ENCODE data around the gene GAPVD1. TPM values are rescaled to one million over a fixed set of nuclear protein-coding genes. Genes with fewer than 3 reads are reported as not detected.

Gene GAPVD1
- total RNA-seq, 3 donors from 2014 or later = 49.3 to 77.0 (median 72.7) TPM

DNA sequence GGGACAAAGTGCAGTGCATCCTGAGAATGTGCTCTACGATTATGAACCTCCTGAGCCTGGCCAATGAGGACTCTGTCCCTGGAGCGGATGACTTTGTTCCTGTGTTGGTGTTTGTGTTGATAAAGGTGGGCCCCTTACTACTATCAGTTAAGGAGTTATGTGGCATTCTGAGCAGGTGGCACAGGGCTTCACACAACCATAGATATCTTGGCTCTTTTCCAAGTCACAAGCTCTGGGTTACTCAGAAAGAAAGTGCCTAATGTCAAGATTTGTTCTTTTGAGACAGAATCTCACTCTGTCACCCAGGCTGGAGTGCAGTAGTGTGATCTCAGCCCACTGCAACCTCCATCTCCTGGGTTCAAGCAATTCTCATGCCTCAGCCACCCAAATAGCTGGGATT lies 99.0 kb downstream of the GAPVD1 start:
- no peaks in the 10 kb centered on the region for H3K27me3 ChIP-seq
- no peaks in the 10 kb centered on the region for H3K9me3 ChIP-seq
- TF ChIP-seq POLR2AphosphoS5 (IDR thresholded peaks at IDR 0.05) (no peak), POLR2A (IDR thresholded peaks at IDR 0.05) (no peak)
- TF ChIP-seq, protein P1, sequence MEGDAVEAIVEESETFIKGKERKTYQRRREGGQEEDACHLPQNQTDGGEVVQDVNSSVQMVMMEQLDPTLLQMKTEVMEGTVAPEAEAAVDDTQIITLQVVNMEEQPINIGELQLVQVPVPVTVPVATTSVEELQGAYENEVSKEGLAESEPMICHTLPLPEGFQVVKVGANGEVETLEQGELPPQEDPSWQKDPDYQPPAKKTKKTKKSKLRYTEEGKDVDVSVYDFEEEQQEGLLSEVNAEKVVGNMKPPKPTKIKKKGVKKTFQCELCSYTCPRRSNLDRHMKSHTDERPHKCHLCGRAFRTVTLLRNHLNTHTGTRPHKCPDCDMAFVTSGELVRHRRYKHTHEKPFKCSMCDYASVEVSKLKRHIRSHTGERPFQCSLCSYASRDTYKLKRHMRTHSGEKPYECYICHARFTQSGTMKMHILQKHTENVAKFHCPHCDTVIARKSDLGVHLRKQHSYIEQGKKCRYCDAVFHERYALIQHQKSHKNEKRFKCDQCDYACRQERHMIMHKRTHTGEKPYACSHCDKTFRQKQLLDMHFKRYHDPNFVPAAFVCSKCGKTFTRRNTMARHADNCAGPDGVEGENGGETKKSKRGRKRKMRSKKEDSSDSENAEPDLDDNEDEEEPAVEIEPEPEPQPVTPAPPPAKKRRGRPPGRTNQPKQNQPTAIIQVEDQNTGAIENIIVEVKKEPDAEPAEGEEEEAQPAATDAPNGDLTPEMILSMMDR (IDR thresholded peaks at IDR 0.05) = no peak
- no peak for DNase-seq (ENCODE audit: low spot score in 2 of 2)
- intact Hi-C loops (cut with DNase I; ENCODE audit: low total_unique reads) = loop anchor here (2.0 kb wide), 1 partner anchor 46 kb away; no protein-coding TSS in a partner anchor
- H3K36me3 ChIP-seq = peaks cover 3% of the 10 kb centered on the region
- H3K4me1 ChIP-seq = no peaks in the 10 kb centered on the region
- no peak overlapping the region for H3K4me3 ChIP-seq
- H3K27ac ChIP-seq = no peak overlapping the region

DNA sequence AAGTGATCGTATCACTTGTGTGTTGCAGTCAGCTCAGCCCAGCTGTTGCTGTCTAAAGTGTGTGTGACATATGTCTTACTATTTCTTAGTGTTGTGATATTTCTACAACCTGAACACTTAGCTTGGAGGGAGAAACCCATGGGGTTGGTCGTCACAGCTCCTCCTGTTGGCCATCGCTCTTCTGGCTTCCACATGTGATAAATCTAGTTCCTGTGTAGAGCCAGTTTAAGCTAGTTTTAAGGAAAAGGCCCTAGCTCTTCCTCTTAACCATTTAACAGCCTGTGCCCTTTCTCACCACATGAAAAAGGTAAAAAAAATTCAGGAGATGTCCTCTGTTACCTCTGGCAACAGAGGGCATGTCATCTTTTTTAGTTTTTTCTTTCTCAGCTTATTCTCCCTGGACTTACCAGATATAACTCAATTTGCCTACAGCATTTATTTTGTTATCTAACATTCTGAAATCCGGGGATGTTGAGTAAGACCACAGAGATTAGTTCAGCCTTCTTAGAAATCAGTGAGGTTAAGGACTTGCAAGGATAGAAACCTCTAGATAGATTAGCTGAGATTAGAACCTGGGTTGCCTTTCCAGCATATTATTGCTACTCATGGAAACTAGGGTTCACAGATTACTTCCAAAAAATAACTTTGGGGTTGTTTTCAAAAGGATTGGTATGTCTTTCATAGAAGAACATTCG lies 100.4 kb downstream of the GAPVD1 start:
- Histone ChIP-seq H3K4me1 (no peaks in the 10 kb centered on the region), H3K36me3 (no peaks in the 10 kb centered on the region), H3K27me3 (no peaks in the 10 kb centered on the region), H3K27ac (no peak overlapping the region), H3K9me3 (no peaks in the 10 kb centered on the region), H3K4me3 (no peak overlapping the region)
- TF ChIP-seq, protein P1 (IDR thresholded peaks at IDR 0.05) = no peak
- no peak for TF ChIP-seq POLR2AphosphoS5 (IDR thresholded peaks at IDR 0.05)
- TF ChIP-seq POLR2A (IDR thresholded peaks at IDR 0.05) = no peak
- intact Hi-C loops (cut with DNase I; ENCODE audit: low total_unique reads) = loop anchor here (2.0 kb wide), 1 partner anchor 47 kb away; no protein-coding TSS in a partner anchor
- no peak for DNase-seq (ENCODE audit: low spot score in 2 of 2)

DNA sequence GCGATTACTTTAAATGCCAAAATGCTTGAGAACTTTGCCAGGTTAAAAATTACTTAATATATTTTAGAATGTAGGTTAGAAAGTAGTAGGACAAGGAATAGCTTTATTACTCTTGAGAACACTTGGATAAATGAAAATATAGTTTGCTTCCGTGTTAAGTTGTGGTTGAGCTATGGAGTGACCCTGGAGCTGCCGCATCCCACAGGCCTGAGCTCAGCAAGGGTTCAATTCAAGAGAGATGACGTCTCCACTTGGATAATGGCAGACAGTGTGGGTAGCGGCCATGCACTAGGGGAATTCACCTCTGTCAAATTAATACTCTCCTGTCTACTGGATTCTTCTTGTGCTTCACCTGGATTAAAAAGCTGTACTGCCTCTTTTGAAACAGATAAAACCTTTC lies 105.0 kb downstream of the GAPVD1 start:
- Histone ChIP-seq H3K4me1 (no peaks in the 10 kb centered on the region), H3K27ac (no peak overlapping the region), H3K36me3 (no peaks in the 10 kb centered on the region), H3K27me3 (no peaks in the 10 kb centered on the region), H3K4me3 (no peak overlapping the region), H3K9me3 (no peaks in the 10 kb centered on the region)
- intact Hi-C loops (cut with DNase I; ENCODE audit: low total_unique reads) = no loop called here
- no peak for TF ChIP-seq POLR2A (IDR thresholded peaks at IDR 0.05)
- TF ChIP-seq, protein P1 (IDR thresholded peaks at IDR 0.05) = no peak
- DNase-seq (ENCODE audit: low spot score in 2 of 2) = no peak

DNA sequence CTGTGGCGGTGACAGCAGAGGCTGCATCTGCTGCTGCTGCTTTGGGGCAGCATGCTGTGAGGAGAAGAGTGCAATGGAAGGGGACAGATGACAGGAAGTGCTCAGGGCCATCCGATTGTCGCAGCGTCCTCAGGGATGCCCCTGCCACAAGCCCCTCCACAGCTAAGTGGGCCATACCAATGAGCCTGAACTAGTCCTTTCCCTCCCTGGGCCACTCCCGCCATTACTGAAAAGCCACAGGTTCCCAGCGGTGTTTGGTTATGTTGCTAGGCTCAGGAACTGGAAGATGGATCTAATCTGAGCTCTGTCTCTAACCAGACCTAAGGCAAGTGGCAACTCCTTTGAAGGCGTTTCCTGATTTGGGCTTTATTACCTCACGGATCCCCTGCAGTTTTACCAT lies 109.2 kb downstream of the GAPVD1 start:
- TF ChIP-seq POLR2AphosphoS5 (IDR thresholded peaks at IDR 0.05) (no peak), POLR2A (IDR thresholded peaks at IDR 0.05) (no peak)
- TF ChIP-seq, protein P1 (IDR thresholded peaks at IDR 0.05) = no peak
- no peaks in the 10 kb centered on the region for H3K36me3 ChIP-seq
- no peak overlapping the region for H3K4me3 ChIP-seq
- H3K4me1 ChIP-seq = no peaks in the 10 kb centered on the region
- H3K27me3 ChIP-seq = no peaks in the 10 kb centered on the region
- H3K27ac ChIP-seq = no peak overlapping the region
- no peak for DNase-seq (ENCODE audit: low spot score in 2 of 2)
- H3K9me3 ChIP-seq = no peaks in the 10 kb centered on the region
- intact Hi-C loops (cut with DNase I; ENCODE audit: low total_unique reads) = no loop called here

DNA sequence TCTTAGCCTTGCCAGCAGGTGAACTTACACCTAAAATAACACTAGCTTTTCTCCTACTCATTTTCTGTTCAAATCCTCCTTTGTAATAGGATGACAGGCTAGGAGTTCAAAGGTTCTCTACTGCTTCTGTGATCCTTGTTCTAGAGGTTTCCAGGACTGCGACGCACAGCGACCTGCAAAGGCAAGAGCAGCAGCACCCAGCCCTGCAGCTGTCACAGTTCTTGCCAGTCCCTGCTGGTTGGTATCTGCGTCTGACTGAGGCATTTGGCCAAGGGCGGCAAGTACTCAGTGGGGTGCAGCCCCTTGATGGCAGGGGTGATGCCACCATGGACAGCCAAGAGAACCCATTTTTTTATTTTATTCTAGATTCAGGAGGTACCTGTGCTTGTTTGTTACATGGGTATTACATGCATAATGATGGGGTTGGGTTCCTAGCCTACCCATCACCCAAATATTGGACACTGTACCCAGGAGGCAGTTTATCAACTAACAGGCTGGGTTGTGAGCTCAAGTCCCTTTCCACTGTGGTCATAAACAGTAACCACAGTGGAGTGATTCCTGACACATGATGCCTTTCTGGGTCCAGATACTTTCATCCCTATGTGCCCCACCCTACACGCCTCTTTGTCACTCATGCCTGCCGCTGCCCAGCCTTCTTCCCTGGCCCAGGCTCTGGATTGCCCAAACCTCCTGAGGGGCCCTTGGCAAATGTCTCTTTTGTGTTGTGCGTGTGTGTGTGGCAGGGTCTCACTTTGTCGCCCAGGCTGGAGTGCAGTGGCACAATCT lies 111.0 kb downstream of the GAPVD1 start:
- no peaks in the 10 kb centered on the region for H3K36me3 ChIP-seq
- peaks cover 0 to 8% of the 10 kb centered on the region in 2 donors for H3K27me3 ChIP-seq
- H3K4me3 ChIP-seq = no peak overlapping the region
- H3K9me3 ChIP-seq = no peaks in the 10 kb centered on the region
- DNase-seq (ENCODE audit: low spot score in 2 of 2) = no peak
- no peak overlapping the region for H3K27ac ChIP-seq
- intact Hi-C loops (cut with DNase I; ENCODE audit: low total_unique reads) = no loop called here
- H3K4me1 ChIP-seq = no peaks in the 10 kb centered on the region
- TF ChIP-seq POLR2AphosphoS5 (IDR thresholded peaks at IDR 0.05) (no peak), POLR2A (IDR thresholded peaks at IDR 0.05) (no peak)
- TF ChIP-seq, protein P1 (IDR thresholded peaks at IDR 0.05) = no peak

Data from breast epithelium (tissue), 4 donors.